ENCODE data around the gene LARP1. TPM values are rescaled to one million over a fixed set of nuclear protein-coding genes. Genes with fewer than 3 reads are reported as not detected.

LARP1 gene
- total RNA-seq, 1 donor from 2014 or later, result 231 TPM

- CTCF ChIA-PET, result no interaction called here
- POLR2A ChIA-PET, result interaction anchor here (0.6 kb wide), 1 partner anchor 18 kb away, joined by 3 read pairs; no protein-coding TSS in a partner anchor
- H3K27ac Mint-ChIP-seq, result no peak overlapping the region
Observed at GRCh38 chr5:154823605-154824004, 68.4 kb downstream of the LARP1 start.

GRCh38 chr5:154824070-154824469, 68.9 kb downstream of the LARP1 start:
- TF ChIP-seq CTCF (IDR thresholded peaks at IDR 0.05), result no peak
- peaks cover 15% of the 10 kb centered on the region for H3K36me3 Mint-ChIP-seq (ENCODE audit: low read depth)
- no peaks in the 10 kb centered on the region for H3K4me1 Mint-ChIP-seq
- no peaks in the 10 kb centered on the region for H3K27me3 Mint-ChIP-seq
- ATAC-seq (ENCODE audit: low read depth), result no peak
- ChIA-PET POLR2A (no interaction called here), CTCF (no interaction called here)
- H3K9me3 Mint-ChIP-seq, result no peaks in the 10 kb centered on the region
- DNase-seq, result no peak
- H3K4me3 Mint-ChIP-seq, result no peak overlapping the region
- no peak overlapping the region for H3K27ac Mint-ChIP-seq
- intact Hi-C loops (cut with micrococcal nuclease), result no loop called here

More at GRCh38 chr5:154823605-154824004, 68.4 kb downstream of the LARP1 start:
- Mint-ChIP-seq H3K36me3 (ENCODE audit: low read depth) (peaks cover 19% of the 10 kb centered on the region), H3K9me3 (no peaks in the 10 kb centered on the region), H3K27me3 (no peaks in the 10 kb centered on the region), H3K4me1 (no peaks in the 10 kb centered on the region), H3K4me3 (no peak overlapping the region)
- intact Hi-C loops (cut with micrococcal nuclease), result no loop called here
- DNase-seq (no peak), ATAC-seq (ENCODE audit: low read depth) (no peak)
- TF ChIP-seq CTCF (IDR thresholded peaks at IDR 0.05), result no peak

- ChIA-PET CTCF (interaction anchor here (1.0 kb wide), 1 partner anchor 179 kb away, joined by 3 read pairs; no protein-coding TSS in a partner anchor), POLR2A (no interaction called here)
- no peak for TF ChIP-seq CTCF (IDR thresholded peaks at IDR 0.05)
- ATAC-seq (ENCODE audit: low read depth) (no peak), DNase-seq (no peak)
- no peak overlapping the region for H3K4me3 Mint-ChIP-seq
- intact Hi-C loops (cut with micrococcal nuclease), result no loop called here
- H3K9me3 Mint-ChIP-seq, result no peaks in the 10 kb centered on the region
- H3K27ac Mint-ChIP-seq, result no peak overlapping the region
- H3K36me3 Mint-ChIP-seq (ENCODE audit: low read depth), result no peaks in the 10 kb centered on the region
- H3K27me3 Mint-ChIP-seq, result no peaks in the 10 kb centered on the region
- H3K4me1 Mint-ChIP-seq, result peaks cover 10% of the 10 kb centered on the region
Observed at GRCh38 chr5:154829181-154829588, 74.0 kb downstream of the LARP1 start.

- ATAC-seq (ENCODE audit: low read depth) (no peak), DNase-seq (no peak)
- H3K9me3 Mint-ChIP-seq, result no peaks in the 10 kb centered on the region
- H3K27me3 Mint-ChIP-seq, result no peaks in the 10 kb centered on the region
- H3K4me3 Mint-ChIP-seq, result no peak overlapping the region
- intact Hi-C loops (cut with micrococcal nuclease), result no loop called here
- H3K4me1 Mint-ChIP-seq, result peaks cover 13% of the 10 kb centered on the region
- POLR2A ChIA-PET, result no interaction called here
- no peak for TF ChIP-seq CTCF (IDR thresholded peaks at IDR 0.05)
- no peaks in the 10 kb centered on the region for H3K36me3 Mint-ChIP-seq (ENCODE audit: low read depth)
- H3K27ac Mint-ChIP-seq, result no peak overlapping the region
- CTCF ChIA-PET, result no interaction called here
Observed at GRCh38 chr5:154829589-154830218, 74.5 kb downstream of the LARP1 start.

GRCh38 chr5:154830219-154830595, 75.0 kb downstream of the LARP1 start:
- Mint-ChIP-seq H3K4me1 (peaks cover 13% of the 10 kb centered on the region), H3K9me3 (no peaks in the 10 kb centered on the region), H3K27me3 (no peaks in the 10 kb centered on the region), H3K36me3 (ENCODE audit: low read depth) (no peaks in the 10 kb centered on the region), H3K4me3 (no peak overlapping the region), H3K27ac (no peak overlapping the region)
- no peak for ATAC-seq (ENCODE audit: low read depth)
- ChIA-PET POLR2A (no interaction called here), CTCF (no interaction called here)
- no peak for DNase-seq
- TF ChIP-seq CTCF (IDR thresholded peaks at IDR 0.05), result no peak
- intact Hi-C loops (cut with micrococcal nuclease), result no loop called here
